HUES6 (cell line): Measurements from ENCODE around the gene C1QL1.

Source experiments
- H3K27ac ChIP-seq: 2 replicates; pipeline ENCODE4 v1.7.0; 2013; ENCODE audit warnings: low read depth, mild to moderate bottlenecking, low read length, inconsistent platforms
- H3K27me3 ChIP-seq: 2 replicates; pipeline ENCODE4 v1.6.1; 2013; ENCODE audit warnings: low read length; ENCODE audit not compliant: control insufficient read depth, insufficient read depth
- H3K36me3 ChIP-seq: 2 replicates; pipeline ENCODE4 v1.6.1; 2013; ENCODE audit warnings: low read length; ENCODE audit not compliant: control insufficient read depth, insufficient read depth
- H3K4me1 ChIP-seq: 2 replicates; pipeline ENCODE4 v1.6.1; 2013; ENCODE audit warnings: low read length; ENCODE audit not compliant: control insufficient read depth, insufficient read depth
- H3K4me3 ChIP-seq: 2 replicates; pipeline ENCODE4 v1.5.1; 2013; ENCODE audit warnings: low read depth, low read length
- H3K9ac ChIP-seq: one replicate; pipeline ENCODE4 v1.6.1; 2013; ENCODE audit warnings: mild to moderate bottlenecking, low read length
- H3K9me3 ChIP-seq: 2 replicates; pipeline ENCODE4 v1.6.1; 2013; ENCODE audit warnings: low read depth, low read length; ENCODE audit not compliant: control insufficient read depth, insufficient read depth

Gene C1QL1

GRCh38 chr17:44988044-44988942 lies 20.2 kb upstream of the C1QL1 start:
- peaks cover 6% of the 10 kb centered on the region; the same call in 1 of the 2 replicates for H3K27me3 ChIP-seq
- no peaks in the 10 kb centered on the region for H3K9me3 ChIP-seq
- peaks cover 23% of the 10 kb centered on the region for H3K4me1 ChIP-seq
- H3K9ac ChIP-seq: no peak overlapping the region
- H3K4me3 ChIP-seq: 0 out of 2 replicates have a peak overlapping the region, but pooled peaks have one; percentile 41
- H3K27ac ChIP-seq: no peak overlapping the region
- no peaks in the 10 kb centered on the region for H3K36me3 ChIP-seq

- Histone ChIP-seq H3K4me3 (no peak overlapping the region), H3K9ac (no peak overlapping the region), H3K9me3 (no peaks in the 10 kb centered on the region), H3K4me1 (peaks cover 19% of the 10 kb centered on the region; the same call in 1 of the 2 replicates), H3K27ac (no peak overlapping the region), H3K36me3 (no peaks in the 10 kb centered on the region), H3K27me3 (peaks cover 6% of the 10 kb centered on the region; the same call in 1 of the 2 replicates)
These were observed 15.5 kb upstream of the C1QL1 start for GRCh38 chr17:44983563-44983962.

- Histone ChIP-seq H3K27ac (no peak overlapping the region), H3K27me3 (peaks cover 6% of the 10 kb centered on the region; the same call in 1 of the 2 replicates), H3K36me3 (no peaks in the 10 kb centered on the region)
These were observed 14.1 kb upstream of the C1QL1 start for GRCh38 chr17:44982113-44982702.

GRCh38 chr17:44981221-44981968 lies 13.3 kb upstream of the C1QL1 start:
- H3K27me3 ChIP-seq: peaks cover 6% of the 10 kb centered on the region; the same call in 1 of the 2 replicates
- H3K9ac ChIP-seq: no peak overlapping the region
- H3K4me3 ChIP-seq: no peak overlapping the region
- no peaks in the 10 kb centered on the region for H3K9me3 ChIP-seq
- H3K27ac ChIP-seq: no peak overlapping the region
- H3K4me1 ChIP-seq: peaks cover 19% of the 10 kb centered on the region
- H3K36me3 ChIP-seq: no peaks in the 10 kb centered on the region

More at GRCh38 chr17:44982113-44982702, 14.1 kb upstream of the C1QL1 start:
- Histone ChIP-seq H3K9me3 (no peaks in the 10 kb centered on the region), H3K4me1 (peaks cover 21% of the 10 kb centered on the region), H3K9ac (no peak overlapping the region), H3K4me3 (no peak overlapping the region)

GRCh38 chr17:44979426-44979995 lies 11.4 kb upstream of the C1QL1 start:
- H3K9me3 ChIP-seq: no peaks in the 10 kb centered on the region
- no peaks in the 10 kb centered on the region for H3K36me3 ChIP-seq
- H3K27ac ChIP-seq: no peak overlapping the region
- no peak overlapping the region for H3K9ac ChIP-seq
- H3K4me1 ChIP-seq: peaks cover 19% of the 10 kb centered on the region
- H3K4me3 ChIP-seq: no peak overlapping the region
- no peaks in the 10 kb centered on the region; the same call in 1 of the 2 replicates for H3K27me3 ChIP-seq

- no peaks in the 10 kb centered on the region for H3K9me3 ChIP-seq
- H3K4me3 ChIP-seq: no peak overlapping the region
- peaks cover 19% of the 10 kb centered on the region for H3K4me1 ChIP-seq
- H3K27ac ChIP-seq: no peak overlapping the region
- no peak overlapping the region for H3K9ac ChIP-seq
- no peaks in the 10 kb centered on the region; the same call in 1 of the 2 replicates for H3K27me3 ChIP-seq
- H3K36me3 ChIP-seq: no peaks in the 10 kb centered on the region
These were observed 10.7 kb upstream of the C1QL1 start for GRCh38 chr17:44978807-44979206.

GRCh38 chr17:44977814-44978550 lies 9.9 kb upstream of the C1QL1 start:
- no peak overlapping the region for H3K4me3 ChIP-seq
- H3K36me3 ChIP-seq: no peaks in the 10 kb centered on the region
- peaks cover 19% of the 10 kb centered on the region for H3K4me1 ChIP-seq
- H3K27me3 ChIP-seq: no peaks in the 10 kb centered on the region; the same call in 1 of the 2 replicates
- no peak overlapping the region for H3K27ac ChIP-seq
- no peaks in the 10 kb centered on the region for H3K9me3 ChIP-seq
- no peak overlapping the region for H3K9ac ChIP-seq

GRCh38 chr17:44977065-44977464 lies 9.0 kb upstream of the C1QL1 start:
- H3K27me3 ChIP-seq: peaks cover 2% of the 10 kb centered on the region; the same call in 1 of the 2 replicates
- no peak overlapping the region for H3K27ac ChIP-seq
- H3K9ac ChIP-seq: no peak overlapping the region
- no peaks in the 10 kb centered on the region for H3K36me3 ChIP-seq
- no peaks in the 10 kb centered on the region for H3K9me3 ChIP-seq
- no peak overlapping the region for H3K4me3 ChIP-seq
- H3K4me1 ChIP-seq: peaks cover 23% of the 10 kb centered on the region

GRCh38 chr17:44976206-44976605 lies 8.1 kb upstream of the C1QL1 start:
- H3K9ac ChIP-seq: no peak overlapping the region
- H3K27ac ChIP-seq: no peak overlapping the region
- no peaks in the 10 kb centered on the region for H3K36me3 ChIP-seq
- H3K4me1 ChIP-seq: peaks cover 32% of the 10 kb centered on the region
- H3K9me3 ChIP-seq: no peaks in the 10 kb centered on the region
- H3K4me3 ChIP-seq: no peak overlapping the region
- peaks cover 6% of the 10 kb centered on the region for H3K27me3 ChIP-seq

- H3K27me3 ChIP-seq: peaks cover 33% of the 10 kb centered on the region
- no peaks in the 10 kb centered on the region for H3K9me3 ChIP-seq
- H3K4me3 ChIP-seq: no peak overlapping the region
- no peaks in the 10 kb centered on the region for H3K36me3 ChIP-seq
- no peak overlapping the region for H3K27ac ChIP-seq
- H3K4me1 ChIP-seq: peaks cover 36% of the 10 kb centered on the region
- no peak overlapping the region for H3K9ac ChIP-seq
These were observed 4.8 kb upstream of the C1QL1 start for GRCh38 chr17:44972953-44973352.
